SK-N-SH (cell line): ENCODE data around the gene DCBLD1. TPM values are rescaled to one million over a fixed set of nuclear protein-coding genes. Genes with fewer than 3 reads are reported as not detected.
A peak's percentile ranks its signal among the peaks of the same experiment; 100 is the strongest.

Experiments used
- CTCF ChIA-PET: fragments of 300-600, 350-600 bp; formaldehyde crosslinking; extraction: SDS; loops from one replicate; lab custom pipeline; 2021; lab: Yijun Ruan, JAX
- POLR2A ChIA-PET: fragments of 350-600 bp; sonication (Branson Sonifier 250); formaldehyde crosslinking; extraction: SDS; loops from one replicate; lab custom pipeline; 2020; ENCODE audit warnings: antibody characterized with exemption, inconsistent platforms; lab: Yijun Ruan, JAX
- DNase-seq: peaks from one replicate; pipeline ENCODE4 v3.0.0; 2012
- H2AFZ ChIP-seq: fragments of 200-600 bp; sonication (generic); 2 replicates; pipeline ENCODE4 v1.8.1; 2016; ENCODE audit warnings: antibody characterized with exemption, mild to moderate bottlenecking, low read depth
- H3F3A ChIP-seq: fragments of 200-600 bp; sonication (generic); replicated peaks from 2 replicates; pipeline ENCODE3; 2016; ENCODE audit warnings: antibody characterized with exemption, mild to moderate bottlenecking; ENCODE audit not compliant: insufficient read depth
- H3K27ac ChIP-seq, 2 experiments: fragments of 200-500 bp in 1 of 2; fragments of 200-600 bp in 1 of 2; sonication (Bioruptor generic) in 1 of 2; sonication (generic), shearing (Covaris generic) in 1 of 2; 2 replicates each; pipeline versions ENCODE4 v1.5.1 to v1.6.1; 2014 to 2016; ENCODE audit warnings: low read depth in 2 of 2, inconsistent platforms in 1 of 2, low read length in 1 of 2, mild to moderate bottlenecking in 1 of 2, mixed read lengths in 1 of 2
- H3K27me3 ChIP-seq: fragments of 200-600 bp; sonication (generic), shearing (Covaris generic); 2 replicates; pipeline ENCODE4 v1.6.1; 2016; ENCODE audit warnings: mixed run types; ENCODE audit not compliant: insufficient read depth
- H3K36me3 ChIP-seq, 2 experiments: fragments of 200-500 bp in 1 of 2; fragments of 200-600 bp in 1 of 2; sonication (Bioruptor generic) in 1 of 2; sonication (generic) in 1 of 2; replicated peaks in 1 of 2; 2 replicates each; pipeline versions ENCODE3 to v1.5.1; 2014 to 2016; ENCODE audit warnings: low read length in 1 of 2, mild to moderate bottlenecking in 1 of 2; ENCODE audit not compliant: insufficient read depth in 2 of 2, control insufficient read depth in 1 of 2
- H3K4me1 ChIP-seq, 2 experiments: fragments of 200-500 bp in 1 of 2; fragments of 200-600 bp in 1 of 2; sonication (Bioruptor generic) in 1 of 2; sonication (generic), shearing (Covaris generic) in 1 of 2; 2 replicates each; pipeline versions ENCODE4 v1.5.1 to v1.6.1; 2014 to 2016; ENCODE audit warnings: low read depth in 1 of 2, low read length in 1 of 2, mixed run types in 1 of 2; ENCODE audit not compliant: insufficient read depth in 2 of 2, control insufficient read depth in 1 of 2
- H3K4me2 ChIP-seq: fragments of 200-600 bp; sonication (generic), shearing (Covaris generic); 2 replicates; pipeline ENCODE4 v1.6.1; 2017; ENCODE audit warnings: mixed run types
- H3K4me3 ChIP-seq, 2 experiments: fragments of 200-500 bp in 1 of 2; fragments of 200-600 bp in 1 of 2; sonication (Bioruptor generic) in 1 of 2; sonication (generic), shearing (Covaris generic) in 1 of 2; 2 replicates each; pipeline versions ENCODE4 v1.5.1 to v1.8.1; 2014 to 2016; ENCODE audit warnings: low read depth in 2 of 2, inconsistent platforms in 1 of 2, low read length in 1 of 2, mild to moderate bottlenecking in 1 of 2, mixed read lengths in 1 of 2, moderate library complexity in 1 of 2
- H3K79me2 ChIP-seq: fragments of 200-600 bp; sonication (generic); 2 replicates; pipeline ENCODE4 v1.8.1; 2017; ENCODE audit warnings: mild to moderate bottlenecking; ENCODE audit not compliant: insufficient read depth
- H3K9ac ChIP-seq: fragments of 200-600 bp; sonication (generic); 2 replicates; pipeline ENCODE4 v1.6.1; 2017; ENCODE audit warnings: mixed run types
- H3K9me2 ChIP-seq: fragments of 200-600 bp; sonication (generic); 2 replicates; pipeline ENCODE4 v1.6.1; 2017; ENCODE audit warnings: mixed run types
- H3K9me3 ChIP-seq: fragments of 200-600 bp; sonication (generic); 2 replicates; pipeline ENCODE4 v1.6.1; 2017; ENCODE audit warnings: mixed run types, mild to moderate bottlenecking, moderate library complexity
- H4K20me1 ChIP-seq: fragments of 200-600 bp; sonication (generic); 2 replicates; pipeline ENCODE4 v1.6.1; 2017; ENCODE audit warnings: mild to moderate bottlenecking, mixed run types; ENCODE audit not compliant: insufficient read depth
- FOXM1 ChIP-seq: IDR thresholded peaks from 2 replicates; pipeline ENCODE4 v1.4.0; 2012; ENCODE audit warnings: low read depth, mild to moderate bottlenecking
- MAX ChIP-seq: IDR thresholded peaks from 2 replicates; pipeline ENCODE4 v1.4.0; 2012; ENCODE audit warnings: low read depth
- POLR2AphosphoS5 ChIP-seq: IDR thresholded peaks from 2 replicates; pipeline ENCODE4 v1.6.1; 2012; ENCODE audit warnings: low read depth, low read length
- RCOR1 ChIP-seq: fragments of 150-350 bp; IDR thresholded peaks from 2 replicates; pipeline ENCODE4 v1.6.1; 2017; ENCODE audit warnings: antibody characterized with exemption, low read length
- WGBS: methylation state at CpG from one replicate; pipeline ENCODE4 v1.1.6; 2017; ENCODE audit warnings: low lambda C conversion rate; 5-methylcytosine and 5-hydroxymethylcytosine counted together
- polyA plus RNA-seq, 3 experiments: library from polyadenylated mRNA; depleted of rRNA; stranded (reverse); fragments of >200 nt; gene quantifications; 2 replicates each; pipeline ENCODE4 v1.2.3, GENCODE V29; 2012
- TF ChIP-seq, protein P1 (sequence below): IDR thresholded peaks from 2 replicates; pipeline ENCODE4 v1.4.0; 2012; ENCODE audit warnings: low read depth, borderline replicate concordance
- TF ChIP-seq, protein P2 (sequence below): IDR thresholded peaks from 2 replicates; pipeline ENCODE4 v1.6.1; 2012; ENCODE audit warnings: mild to moderate bottlenecking, low read depth, low read length, moderate library complexity
- TF ChIP-seq, protein P3 (sequence below): IDR thresholded peaks from 2 replicates; pipeline ENCODE4 v1.4.0; 2012; ENCODE audit warnings: low read depth, borderline replicate concordance
- TF ChIP-seq, protein P4 (sequence below): IDR thresholded peaks from 2 replicates; pipeline ENCODE4; 2012

DCBLD1 gene
- polyA plus RNA-seq, 1 of the 3 experiments (the other 2 are of a cell fraction) = 82.2 TPM

GRCh38 chr6:117451671-117452070 is 30.8 kb upstream of the DCBLD1 start:
- no peak for TF ChIP-seq FOXM1
- Histone ChIP-seq H3K9ac (no peak overlapping the region), H4K20me1 (no peaks in the 10 kb centered on the region), H3K36me3 (no peaks in the 10 kb centered on the region), H2AFZ (peak overlapping the region; percentile 91), H3K27ac (no peak overlapping the region), H3K4me3 (no peak overlapping the region), H3K4me1 (peaks cover 0 to 33% of the 10 kb centered on the region in 2 experiments; a peak in 3 of 4 replicates), H3F3A (peaks cover 8% of the 10 kb centered on the region), H3K27me3 (no peaks in the 10 kb centered on the region), H3K9me3 (no peaks in the 10 kb centered on the region), H3K79me2 (no peaks in the 10 kb centered on the region; the same call in 1 of the 2 replicates), H3K4me2 (no peak overlapping the region), H3K9me2 (no peaks in the 10 kb centered on the region)
- DNase-seq = no peak
- ChIA-PET POLR2A (no interaction called here), CTCF (interaction anchor here (3.9 to 5.7 kb wide), 2 partner anchors 106 to 154 kb away, joined by 78 to 108 read pairs; partner anchors contain the start of gene GOPC)
- 43% methylated on average over 5 of the region's 5 CpGs for WGBS

GRCh38 chr6:117456250-117456649 is 26.2 kb upstream of the DCBLD1 start:
- H3K9ac ChIP-seq = no peak overlapping the region
- no peak overlapping the region for H3K4me2 ChIP-seq
- H3K4me1 ChIP-seq = no peaks in the 10 kb centered on the region
- no peaks in the 10 kb centered on the region for H3K27me3 ChIP-seq
- ChIA-PET CTCF (interaction anchor here (1.3 kb wide), 1 partner anchor 99 kb away, joined by 6 read pairs; no protein-coding TSS in a partner anchor), POLR2A (no interaction called here)
- DNase-seq = no peak
- H4K20me1 ChIP-seq = no peaks in the 10 kb centered on the region
- H3K4me3 ChIP-seq = no peak overlapping the region
- 79% methylated on average over 1 of the region's 1 CpG for WGBS
- H3F3A ChIP-seq = no peaks in the 10 kb centered on the region
- peak overlapping the region; percentile 77 for H2AFZ ChIP-seq
- no peak overlapping the region for H3K27ac ChIP-seq
- TF ChIP-seq, protein P1, sequence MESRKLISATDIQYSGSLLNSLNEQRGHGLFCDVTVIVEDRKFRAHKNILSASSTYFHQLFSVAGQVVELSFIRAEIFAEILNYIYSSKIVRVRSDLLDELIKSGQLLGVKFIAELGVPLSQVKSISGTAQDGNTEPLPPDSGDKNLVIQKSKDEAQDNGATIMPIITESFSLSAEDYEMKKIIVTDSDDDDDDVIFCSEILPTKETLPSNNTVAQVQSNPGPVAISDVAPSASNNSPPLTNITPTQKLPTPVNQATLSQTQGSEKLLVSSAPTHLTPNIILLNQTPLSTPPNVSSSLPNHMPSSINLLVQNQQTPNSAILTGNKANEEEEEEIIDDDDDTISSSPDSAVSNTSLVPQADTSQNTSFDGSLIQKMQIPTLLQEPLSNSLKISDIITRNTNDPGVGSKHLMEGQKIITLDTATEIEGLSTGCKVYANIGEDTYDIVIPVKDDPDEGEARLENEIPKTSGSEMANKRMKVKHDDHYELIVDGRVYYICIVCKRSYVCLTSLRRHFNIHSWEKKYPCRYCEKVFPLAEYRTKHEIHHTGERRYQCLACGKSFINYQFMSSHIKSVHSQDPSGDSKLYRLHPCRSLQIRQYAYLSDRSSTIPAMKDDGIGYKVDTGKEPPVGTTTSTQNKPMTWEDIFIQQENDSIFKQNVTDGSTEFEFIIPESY = no peak
- TF ChIP-seq POLR2AphosphoS5 (no peak), MAX (no peak), RCOR1 (no peak)
- TF ChIP-seq, protein P2, sequence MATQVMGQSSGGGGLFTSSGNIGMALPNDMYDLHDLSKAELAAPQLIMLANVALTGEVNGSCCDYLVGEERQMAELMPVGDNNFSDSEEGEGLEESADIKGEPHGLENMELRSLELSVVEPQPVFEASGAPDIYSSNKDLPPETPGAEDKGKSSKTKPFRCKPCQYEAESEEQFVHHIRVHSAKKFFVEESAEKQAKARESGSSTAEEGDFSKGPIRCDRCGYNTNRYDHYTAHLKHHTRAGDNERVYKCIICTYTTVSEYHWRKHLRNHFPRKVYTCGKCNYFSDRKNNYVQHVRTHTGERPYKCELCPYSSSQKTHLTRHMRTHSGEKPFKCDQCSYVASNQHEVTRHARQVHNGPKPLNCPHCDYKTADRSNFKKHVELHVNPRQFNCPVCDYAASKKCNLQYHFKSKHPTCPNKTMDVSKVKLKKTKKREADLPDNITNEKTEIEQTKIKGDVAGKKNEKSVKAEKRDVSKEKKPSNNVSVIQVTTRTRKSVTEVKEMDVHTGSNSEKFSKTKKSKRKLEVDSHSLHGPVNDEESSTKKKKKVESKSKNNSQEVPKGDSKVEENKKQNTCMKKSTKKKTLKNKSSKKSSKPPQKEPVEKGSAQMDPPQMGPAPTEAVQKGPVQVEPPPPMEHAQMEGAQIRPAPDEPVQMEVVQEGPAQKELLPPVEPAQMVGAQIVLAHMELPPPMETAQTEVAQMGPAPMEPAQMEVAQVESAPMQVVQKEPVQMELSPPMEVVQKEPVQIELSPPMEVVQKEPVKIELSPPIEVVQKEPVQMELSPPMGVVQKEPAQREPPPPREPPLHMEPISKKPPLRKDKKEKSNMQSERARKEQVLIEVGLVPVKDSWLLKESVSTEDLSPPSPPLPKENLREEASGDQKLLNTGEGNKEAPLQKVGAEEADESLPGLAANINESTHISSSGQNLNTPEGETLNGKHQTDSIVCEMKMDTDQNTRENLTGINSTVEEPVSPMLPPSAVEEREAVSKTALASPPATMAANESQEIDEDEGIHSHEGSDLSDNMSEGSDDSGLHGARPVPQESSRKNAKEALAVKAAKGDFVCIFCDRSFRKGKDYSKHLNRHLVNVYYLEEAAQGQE = no peak
- TF ChIP-seq, protein P3, sequence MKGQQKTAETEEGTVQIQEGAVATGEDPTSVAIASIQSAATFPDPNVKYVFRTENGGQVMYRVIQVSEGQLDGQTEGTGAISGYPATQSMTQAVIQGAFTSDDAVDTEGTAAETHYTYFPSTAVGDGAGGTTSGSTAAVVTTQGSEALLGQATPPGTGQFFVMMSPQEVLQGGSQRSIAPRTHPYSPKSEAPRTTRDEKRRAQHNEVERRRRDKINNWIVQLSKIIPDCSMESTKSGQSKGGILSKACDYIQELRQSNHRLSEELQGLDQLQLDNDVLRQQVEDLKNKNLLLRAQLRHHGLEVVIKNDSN = no peak
- TF ChIP-seq, protein P4, sequence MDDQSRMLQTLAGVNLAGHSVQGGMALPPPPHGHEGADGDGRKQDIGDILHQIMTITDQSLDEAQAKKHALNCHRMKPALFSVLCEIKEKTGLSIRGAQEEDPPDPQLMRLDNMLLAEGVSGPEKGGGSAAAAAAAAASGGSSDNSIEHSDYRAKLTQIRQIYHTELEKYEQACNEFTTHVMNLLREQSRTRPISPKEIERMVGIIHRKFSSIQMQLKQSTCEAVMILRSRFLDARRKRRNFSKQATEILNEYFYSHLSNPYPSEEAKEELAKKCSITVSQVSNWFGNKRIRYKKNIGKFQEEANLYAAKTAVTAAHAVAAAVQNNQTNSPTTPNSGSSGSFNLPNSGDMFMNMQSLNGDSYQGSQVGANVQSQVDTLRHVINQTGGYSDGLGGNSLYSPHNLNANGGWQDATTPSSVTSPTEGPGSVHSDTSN = no peak
- no peaks in the 10 kb centered on the region for H3K9me2 ChIP-seq
- no peaks in the 10 kb centered on the region; the same call in 1 of the 2 replicates for H3K79me2 ChIP-seq
- H3K9me3 ChIP-seq = no peaks in the 10 kb centered on the region
- H3K36me3 ChIP-seq = no peaks in the 10 kb centered on the region
